ENCODE data around the gene MAMSTR.
"Not testable (repeated sequence)": the region's sequence is repeated elsewhere in the genome, so short reads cannot be mapped to it uniquely, and the experiment has no call there.

The MAMSTR gene

DNA sequence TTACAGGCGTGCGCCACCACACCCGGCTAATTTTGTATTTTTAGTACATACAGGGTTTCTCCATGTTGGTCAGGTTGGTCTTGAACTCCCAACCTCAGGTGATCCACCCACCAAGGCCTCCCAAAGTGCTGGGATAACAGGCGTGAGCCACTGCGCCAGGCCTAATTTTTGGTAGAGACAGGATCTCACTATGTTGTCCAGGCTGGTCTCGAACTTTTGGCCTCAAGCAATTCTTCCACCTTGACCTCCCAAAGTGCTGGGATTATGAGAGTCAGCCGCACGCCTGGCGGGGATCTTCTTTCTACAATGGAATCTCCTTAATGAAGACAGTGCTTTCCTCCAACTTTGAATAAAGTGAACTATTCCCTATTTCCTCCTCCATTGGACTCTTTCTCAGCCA is 15.1 kb upstream of the MAMSTR start:
- H3K9me3 ChIP-seq (ENCODE audit: control insufficient read depth, insufficient read depth, low read length), result no peaks in the 10 kb centered on the region
- no peaks in the 10 kb centered on the region; the same call in 1 of the 2 replicates for H3K27me3 ChIP-seq (ENCODE audit: control insufficient read depth, insufficient read depth, low read length)
- no peaks in the 10 kb centered on the region for H3K36me3 ChIP-seq (ENCODE audit: control insufficient read depth, insufficient read depth, low read length)
- DNase-seq (ENCODE audit: low read depth, low spot score), result no peak
- H3K4me1 ChIP-seq (ENCODE audit: control insufficient read depth, insufficient read depth, low read length), result no peaks in the 10 kb centered on the region; the same call in 1 of the 2 replicates
- no peak overlapping the region for H3K27ac ChIP-seq (ENCODE audit: low read length)
- H3K4me3 ChIP-seq (ENCODE audit: low read length), result no peak overlapping the region
- WGBS (ENCODE audit: insufficient coverage, insufficient read length), result no CpG with 5 or more reads among the region's 9 CpGs

DNA sequence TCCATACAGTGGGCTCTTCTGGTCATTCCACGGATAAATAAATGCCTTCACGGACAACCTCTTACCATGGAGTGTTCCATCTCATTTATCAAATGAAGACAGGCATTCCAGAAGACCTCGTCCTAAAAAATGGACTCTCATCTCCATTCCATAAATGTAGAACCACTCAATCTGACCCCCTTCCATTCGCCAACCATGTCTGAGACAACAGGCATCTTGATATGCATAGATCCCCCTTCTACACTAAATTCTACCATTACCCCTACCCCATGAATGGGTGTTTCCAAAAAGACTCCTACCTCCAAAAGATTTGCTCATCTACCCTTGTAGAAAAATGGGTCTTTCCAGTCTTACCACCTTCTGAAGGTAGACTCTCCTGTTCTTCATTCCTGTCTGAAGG is 11.9 kb upstream of the MAMSTR start:
- Histone ChIP-seq H3K36me3 (ENCODE audit: control insufficient read depth, insufficient read depth, low read length) (no peaks in the 10 kb centered on the region), H3K4me3 (ENCODE audit: low read length) (no peak overlapping the region), H3K9me3 (ENCODE audit: control insufficient read depth, insufficient read depth, low read length) (no peaks in the 10 kb centered on the region), H3K27ac (ENCODE audit: low read length) (no peak overlapping the region), H3K27me3 (ENCODE audit: control insufficient read depth, insufficient read depth, low read length) (no peaks in the 10 kb centered on the region), H3K4me1 (ENCODE audit: control insufficient read depth, insufficient read depth, low read length) (0 out of 2 replicates have a peak, but pooled peaks cover 1% of the 10 kb centered on the region)
- WGBS (ENCODE audit: insufficient coverage, insufficient read length), result no CpG with 5 or more reads among the region's 4 CpGs
- no peak for DNase-seq (ENCODE audit: low read depth, low spot score)

DNA sequence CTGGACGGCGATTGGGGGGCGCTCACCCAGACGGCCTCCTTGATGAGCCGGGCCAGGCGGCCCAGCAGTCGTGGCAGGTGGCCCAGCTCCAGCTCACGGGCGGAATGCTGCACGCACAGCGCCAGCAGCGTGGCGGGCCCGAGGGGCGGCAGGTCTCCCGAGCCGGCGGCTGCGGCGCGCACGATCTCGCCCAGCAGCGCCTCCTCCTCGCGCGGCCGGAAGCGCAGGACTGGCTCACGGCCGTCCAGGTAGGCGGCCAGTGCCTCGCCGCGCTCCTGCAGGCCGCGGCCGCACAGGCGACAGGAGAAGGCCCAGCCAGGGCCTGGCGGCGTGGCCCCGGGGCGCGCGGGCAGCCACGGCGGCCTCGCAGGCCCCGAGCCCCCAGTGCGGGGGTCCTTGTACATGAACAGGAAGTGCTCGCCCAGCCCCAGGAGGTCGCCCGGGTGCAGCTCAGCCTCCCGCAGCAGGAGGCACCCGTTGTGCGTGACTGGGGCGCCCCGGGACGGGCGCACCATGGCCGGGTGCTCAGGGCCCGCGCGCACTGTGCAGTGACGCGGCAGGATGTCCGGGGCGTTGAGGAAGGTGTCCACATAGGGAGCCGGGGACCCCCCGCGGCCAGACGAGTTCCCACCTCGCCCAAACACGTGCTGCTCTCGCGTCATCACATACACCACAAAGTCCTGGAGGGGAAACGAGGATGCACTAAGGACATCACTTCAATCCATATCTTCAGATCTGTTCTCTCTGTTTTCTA is 9.6 kb upstream of the MAMSTR start:
- H3K9me3 ChIP-seq (ENCODE audit: control insufficient read depth, insufficient read depth, low read length), result no peaks in the 10 kb centered on the region

DNA sequence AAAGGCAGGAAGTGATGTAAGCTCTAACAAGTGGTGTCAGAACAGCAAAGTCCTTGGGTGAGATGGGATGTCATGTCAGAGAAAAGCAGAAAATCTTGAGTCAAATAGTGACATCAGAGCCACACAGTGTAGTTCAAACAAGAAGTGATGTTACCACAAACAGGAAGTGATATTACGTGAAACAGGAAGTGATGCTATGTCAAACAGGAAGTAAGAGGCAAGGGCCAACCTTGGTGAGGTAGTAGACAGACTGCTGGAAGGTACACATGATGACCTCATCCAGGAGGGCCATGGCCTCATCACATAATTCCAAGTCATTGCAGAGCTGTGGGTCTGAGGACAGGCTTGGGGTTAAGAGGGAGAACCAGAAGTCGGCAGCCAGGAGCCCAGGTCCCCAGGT is 7.0 kb upstream of the MAMSTR start:
- Histone ChIP-seq H3K27ac (ENCODE audit: low read length) (no peak overlapping the region), H3K36me3 (ENCODE audit: control insufficient read depth, insufficient read depth, low read length) (no peaks in the 10 kb centered on the region), H3K4me3 (ENCODE audit: low read length) (no peak overlapping the region), H3K4me1 (ENCODE audit: control insufficient read depth, insufficient read depth, low read length) (0 out of 2 replicates have a peak, but pooled peaks cover 1% of the 10 kb centered on the region), H3K9me3 (ENCODE audit: control insufficient read depth, insufficient read depth, low read length) (no peaks in the 10 kb centered on the region), H3K27me3 (ENCODE audit: control insufficient read depth, insufficient read depth, low read length) (no peaks in the 10 kb centered on the region)
- DNase-seq (ENCODE audit: low read depth, low spot score), result no peak
- no CpG with 5 or more reads among the region's 2 CpGs for WGBS (ENCODE audit: insufficient coverage, insufficient read length)

More for the DNA sequence above, 9.6 kb upstream of the MAMSTR start:
- Histone ChIP-seq H3K27ac (ENCODE audit: low read length) (no peak overlapping the region), H3K36me3 (ENCODE audit: control insufficient read depth, insufficient read depth, low read length) (no peaks in the 10 kb centered on the region), H3K4me3 (ENCODE audit: low read length) (peak overlapping the region; percentile 15; the same call in 1 of the 2 replicates), H3K4me1 (ENCODE audit: control insufficient read depth, insufficient read depth, low read length) (0 out of 2 replicates have a peak, but pooled peaks cover 1% of the 10 kb centered on the region), H3K27me3 (ENCODE audit: control insufficient read depth, insufficient read depth, low read length) (no peaks in the 10 kb centered on the region)
- no peak for DNase-seq (ENCODE audit: low read depth, low spot score)
- no CpG with 5 or more reads among the region's 77 CpGs for WGBS (ENCODE audit: insufficient coverage, insufficient read length)

DNA sequence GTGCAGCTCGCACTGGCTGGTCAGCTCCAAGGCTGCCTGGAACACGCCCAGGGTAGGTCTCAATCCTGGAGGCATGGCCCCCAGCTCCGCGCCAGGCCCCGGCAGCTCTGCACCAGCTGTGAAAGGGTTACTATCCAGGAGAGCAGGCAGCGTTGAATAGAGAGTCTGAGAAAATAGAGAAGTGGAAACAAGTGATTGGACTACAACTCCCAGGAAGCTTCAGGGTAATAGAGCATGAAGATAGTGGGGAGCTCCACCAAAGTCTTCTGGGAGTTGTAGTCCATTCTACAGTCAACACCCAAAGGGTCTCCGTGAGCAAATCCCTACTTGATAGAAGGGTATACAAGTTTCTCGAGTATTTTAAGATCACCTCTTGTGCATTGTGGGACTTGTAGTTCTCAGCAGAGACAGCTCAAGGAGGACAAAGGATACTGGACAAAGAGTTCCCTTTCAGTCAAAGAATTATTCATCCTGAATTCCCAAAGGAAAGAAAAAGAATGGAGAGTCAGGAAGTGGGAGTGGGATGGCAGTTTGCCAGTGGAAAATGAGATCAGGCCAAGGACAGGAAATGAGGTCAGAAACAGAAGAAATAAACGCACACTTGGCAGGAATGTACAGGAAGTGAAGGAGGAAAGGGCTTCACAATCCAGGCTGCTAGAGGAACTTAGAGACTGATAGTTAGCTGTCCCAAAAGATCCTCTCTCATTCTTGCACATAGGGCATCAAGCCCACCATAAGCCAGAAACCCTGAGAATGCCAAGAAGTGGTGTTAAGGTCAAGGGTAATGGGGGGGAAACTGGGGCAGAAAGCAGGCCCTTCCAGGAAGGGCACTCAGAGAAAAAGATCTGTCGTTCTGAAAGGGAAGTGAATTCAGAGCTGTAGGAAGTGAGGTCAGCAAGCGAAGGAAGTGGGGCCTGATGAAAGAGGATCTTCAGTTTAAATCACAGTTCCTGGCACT is 5.5 kb upstream of the MAMSTR start:
- WGBS (ENCODE audit: insufficient coverage, insufficient read length), result no CpG with 5 or more reads among the region's 11 CpGs
- Histone ChIP-seq H3K4me3 (ENCODE audit: low read length) (no peak overlapping the region), H3K27me3 (ENCODE audit: control insufficient read depth, insufficient read depth, low read length) (no peaks in the 10 kb centered on the region), H3K36me3 (ENCODE audit: control insufficient read depth, insufficient read depth, low read length) (no peaks in the 10 kb centered on the region), H3K9me3 (ENCODE audit: control insufficient read depth, insufficient read depth, low read length) (no peaks in the 10 kb centered on the region), H3K4me1 (ENCODE audit: control insufficient read depth, insufficient read depth, low read length) (peaks cover 3% of the 10 kb centered on the region; the same call in 1 of the 2 replicates), H3K27ac (ENCODE audit: low read length) (no peak overlapping the region)
- no peak for DNase-seq (ENCODE audit: low read depth, low spot score)

DNA sequence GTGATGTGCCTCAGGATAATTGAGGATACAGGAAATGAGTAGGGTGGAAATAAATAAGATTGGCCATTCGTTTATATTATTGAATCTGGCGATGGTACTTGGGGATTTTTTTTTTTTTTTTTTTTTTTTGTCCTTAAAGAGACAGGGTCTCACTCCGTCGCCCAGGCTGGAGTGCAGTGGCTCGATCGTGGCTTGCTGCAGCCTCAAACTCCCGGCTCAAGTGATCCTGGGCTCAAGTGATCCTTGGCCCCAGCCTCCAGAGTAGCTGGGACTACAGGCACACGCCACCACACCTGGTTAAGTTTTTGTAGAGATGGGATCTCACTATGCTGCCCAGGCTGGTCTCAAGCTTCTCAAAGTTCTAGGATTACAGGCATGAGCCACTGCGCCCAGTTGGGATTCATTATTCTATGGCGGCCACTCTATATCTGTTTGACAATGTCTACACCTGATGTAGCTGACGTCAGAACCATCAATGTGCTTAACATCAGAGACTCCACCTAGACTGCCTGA is 2.7 kb upstream of the MAMSTR start:
- H3K4me3 ChIP-seq (ENCODE audit: low read length), result no peak overlapping the region
- peaks cover 5% of the 10 kb centered on the region for H3K4me1 ChIP-seq (ENCODE audit: control insufficient read depth, insufficient read depth, low read length)
- no peaks in the 10 kb centered on the region for H3K36me3 ChIP-seq (ENCODE audit: control insufficient read depth, insufficient read depth, low read length)
- no CpG with 5 or more reads among the region's 11 CpGs for WGBS (ENCODE audit: insufficient coverage, insufficient read length)
- H3K9me3 ChIP-seq (ENCODE audit: control insufficient read depth, insufficient read depth, low read length), result no peaks in the 10 kb centered on the region
- H3K27me3 ChIP-seq (ENCODE audit: control insufficient read depth, insufficient read depth, low read length), result no peaks in the 10 kb centered on the region
- no peak overlapping the region for H3K27ac ChIP-seq (ENCODE audit: low read length)
- no peak for DNase-seq (ENCODE audit: low read depth, low spot score)

DNA sequence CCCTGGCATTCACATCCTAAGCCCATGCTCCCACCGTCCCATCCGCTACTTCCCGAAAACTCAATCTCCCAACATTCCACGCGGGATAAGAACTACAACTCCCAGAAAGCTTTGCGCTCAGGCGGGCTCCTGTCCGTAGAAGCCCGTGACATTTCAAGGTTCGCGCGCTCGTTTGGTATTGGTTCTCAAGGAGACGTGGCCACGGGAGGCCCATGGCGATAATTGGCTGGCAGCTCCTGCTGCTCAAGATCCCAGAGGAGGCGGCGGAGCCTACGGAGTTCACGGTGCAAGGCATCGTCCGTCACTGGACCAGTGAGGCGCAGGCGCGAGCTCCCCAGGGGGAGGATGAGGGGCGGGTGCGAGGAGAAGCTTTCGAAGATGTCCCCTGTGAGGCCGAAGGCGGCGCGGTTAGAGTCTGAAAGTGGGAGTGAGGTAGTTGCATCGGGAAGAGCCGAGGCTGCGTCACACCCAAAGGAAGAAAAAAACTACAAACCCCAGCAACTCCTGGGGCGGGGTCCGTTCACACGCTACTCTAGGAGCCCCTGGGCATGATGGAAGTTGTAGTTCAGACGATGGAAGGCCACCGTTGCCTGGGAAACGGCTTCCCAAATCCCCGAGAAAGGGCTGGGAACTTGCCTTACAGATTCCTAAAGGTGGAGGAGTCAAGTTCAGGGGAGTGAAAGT is 1.2 kb upstream of the MAMSTR start:
- Histone ChIP-seq H3K4me3 (ENCODE audit: low read length) (peak overlapping the region; percentile 77), H3K27me3 (ENCODE audit: control insufficient read depth, insufficient read depth, low read length) (no peaks in the 10 kb centered on the region), H3K4me1 (ENCODE audit: control insufficient read depth, insufficient read depth, low read length) (peaks cover 10% of the 10 kb centered on the region), H3K9me3 (ENCODE audit: control insufficient read depth, insufficient read depth, low read length) (no peaks in the 10 kb centered on the region), H3K36me3 (ENCODE audit: control insufficient read depth, insufficient read depth, low read length) (no peaks in the 10 kb centered on the region), H3K27ac (ENCODE audit: low read length) (no peak overlapping the region)
- DNase-seq (ENCODE audit: low read depth, low spot score), result peak; percentile 99
- WGBS (ENCODE audit: insufficient coverage, insufficient read length), result no CpG with 5 or more reads among the region's 42 CpGs

DNA sequence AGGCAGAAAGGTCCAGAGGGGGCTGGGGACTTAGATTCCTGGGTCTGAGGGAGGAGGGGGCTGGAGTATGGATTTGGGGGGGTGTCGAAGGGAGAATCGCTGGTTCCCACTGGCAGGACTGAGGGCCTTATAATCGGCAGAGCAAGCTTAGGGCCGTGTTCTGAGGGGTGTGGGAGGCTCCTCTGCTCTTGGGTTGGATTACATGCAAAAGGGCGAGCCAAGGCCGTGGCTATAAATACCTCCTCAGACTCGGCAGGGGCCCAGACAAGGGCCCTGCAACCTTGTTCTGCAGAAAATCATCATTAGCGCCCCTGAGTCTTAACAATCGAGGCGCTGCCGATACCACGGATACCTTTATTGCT is 707 bp upstream of the MAMSTR start:
- no peak overlapping the region for H3K4me3 ChIP-seq (ENCODE audit: low read length)
- H3K36me3 ChIP-seq (ENCODE audit: control insufficient read depth, insufficient read depth, low read length), result no peaks in the 10 kb centered on the region
- DNase-seq (ENCODE audit: low read depth, low spot score), result no peak
- H3K27ac ChIP-seq (ENCODE audit: low read length), result no peak overlapping the region
- H3K27me3 ChIP-seq (ENCODE audit: control insufficient read depth, insufficient read depth, low read length), result no peaks in the 10 kb centered on the region
- no CpG with 5 or more reads among the region's 12 CpGs for WGBS (ENCODE audit: insufficient coverage, insufficient read length)
- peaks cover 13% of the 10 kb centered on the region for H3K4me1 ChIP-seq (ENCODE audit: control insufficient read depth, insufficient read depth, low read length)
- no peaks in the 10 kb centered on the region for H3K9me3 ChIP-seq (ENCODE audit: control insufficient read depth, insufficient read depth, low read length)

DNA sequence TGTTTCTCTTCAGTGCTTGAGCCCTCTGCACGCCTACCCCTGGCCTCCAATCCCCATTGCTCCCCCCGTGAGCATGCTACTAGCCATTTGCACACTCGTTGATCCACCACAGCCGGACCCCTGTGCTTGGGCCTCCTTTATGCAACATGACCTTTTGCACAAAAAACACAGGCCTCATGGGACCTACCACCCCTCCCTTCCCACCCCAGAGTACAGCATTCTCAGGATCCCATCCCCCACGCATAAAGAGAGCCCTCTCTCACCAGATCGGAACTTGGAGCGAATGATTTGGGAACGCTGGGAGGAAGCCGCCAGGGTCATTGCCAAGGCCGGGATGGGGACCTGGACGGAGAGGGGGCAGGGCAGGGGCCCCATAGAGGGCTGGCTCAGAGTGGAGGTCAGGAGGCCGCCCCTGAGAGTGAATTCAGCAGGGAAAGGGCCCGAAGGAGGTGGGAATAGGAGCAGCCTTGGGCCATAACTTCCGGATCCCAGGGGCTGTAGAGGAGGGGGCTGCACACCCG is 754 bp downstream of the MAMSTR start:
- WGBS (ENCODE audit: insufficient coverage, insufficient read length), result no CpG with 5 or more reads among the region's 15 CpGs

DNA sequence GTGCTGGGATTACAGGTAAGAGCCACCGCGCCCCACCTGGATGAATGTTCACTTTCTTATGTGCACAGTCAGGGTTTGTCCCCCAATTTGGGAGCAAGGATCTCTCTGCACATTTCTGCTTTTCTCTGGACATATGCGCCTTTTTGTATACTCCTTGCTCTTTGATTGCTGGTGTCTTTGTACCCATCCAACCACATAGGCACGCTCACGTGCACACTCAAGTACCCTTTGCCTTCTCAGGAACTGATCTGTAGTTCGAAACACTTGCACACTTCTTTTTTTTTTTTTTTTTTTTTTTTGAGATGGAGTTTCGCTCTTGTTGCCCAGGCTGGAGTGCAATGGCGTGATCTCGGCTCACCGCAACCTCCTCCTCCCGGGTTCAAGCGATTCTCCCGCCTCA is 1.4 kb downstream of the MAMSTR start:
- no CpG with 5 or more reads among the region's 13 CpGs for WGBS (ENCODE audit: insufficient coverage, insufficient read length)
- not testable (repeated sequence) for DNase-seq (ENCODE audit: low read depth, low spot score); H3K4me3 ChIP-seq (ENCODE audit: low read length); H3K36me3 ChIP-seq (ENCODE audit: control insufficient read depth, insufficient read depth, low read length); H3K27ac ChIP-seq (ENCODE audit: low read length); H3K9me3 ChIP-seq (ENCODE audit: control insufficient read depth, insufficient read depth, low read length); H3K27me3 ChIP-seq (ENCODE audit: control insufficient read depth, insufficient read depth, low read length)
- peaks cover 13% of the 10 kb centered on the region for H3K4me1 ChIP-seq (ENCODE audit: control insufficient read depth, insufficient read depth, low read length)

More for the DNA sequence above, 754 bp downstream of the MAMSTR start:
- Histone ChIP-seq H3K36me3 (ENCODE audit: control insufficient read depth, insufficient read depth, low read length) (no peaks in the 10 kb centered on the region), H3K4me3 (ENCODE audit: low read length) (no peak overlapping the region), H3K9me3 (ENCODE audit: control insufficient read depth, insufficient read depth, low read length) (no peaks in the 10 kb centered on the region), H3K4me1 (ENCODE audit: control insufficient read depth, insufficient read depth, low read length) (peaks cover 13% of the 10 kb centered on the region), H3K27me3 (ENCODE audit: control insufficient read depth, insufficient read depth, low read length) (no peaks in the 10 kb centered on the region), H3K27ac (ENCODE audit: low read length) (no peak overlapping the region)
- no peak for DNase-seq (ENCODE audit: low read depth, low spot score)
